K562 (cell line): ENCODE data around the gene MYOM1. TPM values are rescaled to one million over a fixed set of nuclear protein-coding genes. Genes with fewer than 3 reads are reported as not detected.

ENCODE experiments used
- ESRRA ChIP-seq: fragments of 450-650 bp; IDR thresholded peaks from 2 replicates; pipeline ENCODE4 v1.6.1; 2014; ENCODE audit warnings: low read depth, mild to moderate bottlenecking, moderate library complexity, borderline replicate concordance
- FOS ChIP-seq: IDR thresholded peaks from 3 replicates; pipeline ENCODE4 v1.6.1; 2011; ENCODE audit not compliant: insufficient read length; ENCODE audit errors: extremely low read depth
- GMEB1 ChIP-seq: fragments of 250-450 bp; sonication (Bioruptor Pico); IDR thresholded peaks from 2 replicates; pipeline ENCODE4 v1.4.0; 2020; ENCODE audit warnings: mild to moderate bottlenecking
- KDM2B ChIP-seq: fragments of 250-450 bp; sonication (Bioruptor Pico); IDR thresholded peaks from 2 replicates; pipeline ENCODE4 v1.8.0; 2021; ENCODE audit warnings: mild to moderate bottlenecking, moderate library complexity
- PRMT5 ChIP-seq: sonication (generic); formaldehyde crosslinking; IDR thresholded peaks from 2 replicates; pipeline ENCODE4 v1.5.0; 2020; ENCODE audit warnings: missing genetic modification reagents
- RFX1 ChIP-seq: fragments of 450-650 bp; IDR thresholded peaks from 2 replicates; pipeline ENCODE4 v1.6.1; 2016; ENCODE audit warnings: mild to moderate bottlenecking, moderate library complexity
- TRIM25 ChIP-seq: fragments of 450-650 bp; IDR thresholded peaks from 2 replicates; pipeline ENCODE4 v1.7.0; 2016; ENCODE audit warnings: borderline replicate concordance
- ZNF217 ChIP-seq: sonication (generic); formaldehyde crosslinking; IDR thresholded peaks from 2 replicates; pipeline ENCODE4 v1.8.0; 2022; ENCODE audit warnings: mild to moderate bottlenecking, missing genetic modification reagents
- ZNF639 ChIP-seq, 2 experiments: fragments of 200-800 bp in 1 of 2; sonication (Bioruptor generic) in 1 of 2; sonication (generic) in 1 of 2; formaldehyde crosslinking in 1 of 2; IDR thresholded peaks in 1 of 2; conservative IDR thresholded peaks in 1 of 2; 2 replicates each; pipeline versions ENCODE4 v1.5.0 to v1.6.1; 2016 to 2020; ENCODE audit warnings: missing compliant biosample characterization in 1 of 2, missing genetic modification characterization in 1 of 2, missing genetic modification reagents in 1 of 2
- ZNF75A ChIP-seq: fragments of 450-650 bp; formaldehyde crosslinking; IDR thresholded peaks from 2 replicates; pipeline ENCODE4 v1.4.0; 2020; ENCODE audit warnings: mild to moderate bottlenecking
- polyA plus RNA-seq, 8 experiments: library from polyadenylated mRNA; depleted of rRNA in 4 of 8; stranded (reverse) in 5 of 8; unstranded in 3 of 8; fragments of >200 nt; fragmentation: Nextera tagmentation in 2 of 8; fragmentation: Illumina TruSeq in 1 of 8; extraction: Ambion mirVana in 2 of 8; extraction: Trizol in 1 of 8; gene quantifications; 2 replicates each; pipeline versions ENCODE4 v1.2.1 to v1.2.3, GENCODE V29; 2011 to 2014; ENCODE audit warnings: inconsistent platforms in 1 of 8, missing spikeins in 1 of 8
- total RNA-seq, 7 experiments: library from RNA; depleted of rRNA in 6 of 7; stranded (reverse); fragments of >200 nt in 6 of 7; fragmentation: Illumina TruSeq in 2 of 7; extraction: Trizol in 2 of 7; gene quantifications; 2 replicates each; pipeline versions ENCODE4 v1.2.1 to v1.2.3, GENCODE V29; 2011 to 2021; ENCODE audit warnings: low replicate concordance in 1 of 7
- TF ChIP-seq, protein P1 (sequence below): sonication (generic); formaldehyde crosslinking; IDR thresholded peaks from 2 replicates; pipeline ENCODE4 v1.8.1; 2023; ENCODE audit warnings: missing genetic modification reagents, mild to moderate bottlenecking, borderline replicate concordance
- TF ChIP-seq, protein P2 (sequence below), 2 experiments: fragments of 150-350 bp in 1 of 2; IDR thresholded peaks; 2 replicates each; pipeline ENCODE4 v1.6.1; 2012 to 2016; ENCODE audit warnings: low read depth in 2 of 2, low read length in 2 of 2, mild to moderate bottlenecking in 1 of 2, moderate library complexity in 1 of 2

The MYOM1 gene
- total and polyA plus RNA-seq, 9 of the 15 experiments (the other 6 are each of a cell fraction or from before 2014, with no cell fraction given): 0.01 to 0.62 (median 0.25) TPM

GRCh38 chr18:3262234-3263131 lies 42.7 kb upstream of the MYOM1 start (continued):
- no peak for TF ChIP-seq ZNF639 (CRISPR knock-in tag; conservative IDR thresholded peaks at IDR 0.05 in 1 of 2, IDR thresholded peaks at IDR 0.05 in 1 of 2)
- no peak for TF ChIP-seq TRIM25
- no peak for TF ChIP-seq FOS
- no peak for TF ChIP-seq KDM2B (CRISPR knock-in tag)
- no peak for TF ChIP-seq GMEB1 (CRISPR knock-in tag)
- TF ChIP-seq, protein P1, sequence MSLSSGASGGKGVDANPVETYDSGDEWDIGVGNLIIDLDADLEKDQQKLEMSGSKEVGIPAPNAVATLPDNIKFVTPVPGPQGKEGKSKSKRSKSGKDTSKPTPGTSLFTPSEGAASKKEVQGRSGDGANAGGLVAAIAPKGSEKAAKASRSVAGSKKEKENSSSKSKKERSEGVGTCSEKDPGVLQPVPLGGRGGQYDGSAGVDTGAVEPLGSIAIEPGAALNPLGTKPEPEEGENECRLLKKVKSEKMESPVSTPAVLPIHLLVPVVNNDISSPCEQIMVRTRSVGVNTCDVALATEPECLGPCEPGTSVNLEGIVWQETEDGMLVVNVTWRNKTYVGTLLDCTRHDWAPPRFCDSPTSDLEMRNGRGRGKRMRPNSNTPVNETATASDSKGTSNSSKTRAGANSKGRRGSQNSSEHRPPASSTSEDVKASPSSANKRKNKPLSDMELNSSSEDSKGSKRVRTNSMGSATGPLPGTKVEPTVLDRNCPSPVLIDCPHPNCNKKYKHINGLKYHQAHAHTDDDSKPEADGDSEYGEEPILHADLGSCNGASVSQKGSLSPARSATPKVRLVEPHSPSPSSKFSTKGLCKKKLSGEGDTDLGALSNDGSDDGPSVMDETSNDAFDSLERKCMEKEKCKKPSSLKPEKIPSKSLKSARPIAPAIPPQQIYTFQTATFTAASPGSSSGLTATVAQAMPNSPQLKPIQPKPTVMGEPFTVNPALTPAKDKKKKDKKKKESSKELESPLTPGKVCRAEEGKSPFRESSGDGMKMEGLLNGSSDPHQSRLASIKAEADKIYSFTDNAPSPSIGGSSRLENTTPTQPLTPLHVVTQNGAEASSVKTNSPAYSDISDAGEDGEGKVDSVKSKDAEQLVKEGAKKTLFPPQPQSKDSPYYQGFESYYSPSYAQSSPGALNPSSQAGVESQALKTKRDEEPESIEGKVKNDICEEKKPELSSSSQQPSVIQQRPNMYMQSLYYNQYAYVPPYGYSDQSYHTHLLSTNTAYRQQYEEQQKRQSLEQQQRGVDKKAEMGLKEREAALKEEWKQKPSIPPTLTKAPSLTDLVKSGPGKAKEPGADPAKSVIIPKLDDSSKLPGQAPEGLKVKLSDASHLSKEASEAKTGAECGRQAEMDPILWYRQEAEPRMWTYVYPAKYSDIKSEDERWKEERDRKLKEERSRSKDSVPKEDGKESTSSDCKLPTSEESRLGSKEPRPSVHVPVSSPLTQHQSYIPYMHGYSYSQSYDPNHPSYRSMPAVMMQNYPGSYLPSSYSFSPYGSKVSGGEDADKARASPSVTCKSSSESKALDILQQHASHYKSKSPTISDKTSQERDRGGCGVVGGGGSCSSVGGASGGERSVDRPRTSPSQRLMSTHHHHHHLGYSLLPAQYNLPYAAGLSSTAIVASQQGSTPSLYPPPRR (CRISPR knock-in tag): no peak
- no peak for TF ChIP-seq ZNF75A (CRISPR knock-in tag)
- TF ChIP-seq, protein P2, sequence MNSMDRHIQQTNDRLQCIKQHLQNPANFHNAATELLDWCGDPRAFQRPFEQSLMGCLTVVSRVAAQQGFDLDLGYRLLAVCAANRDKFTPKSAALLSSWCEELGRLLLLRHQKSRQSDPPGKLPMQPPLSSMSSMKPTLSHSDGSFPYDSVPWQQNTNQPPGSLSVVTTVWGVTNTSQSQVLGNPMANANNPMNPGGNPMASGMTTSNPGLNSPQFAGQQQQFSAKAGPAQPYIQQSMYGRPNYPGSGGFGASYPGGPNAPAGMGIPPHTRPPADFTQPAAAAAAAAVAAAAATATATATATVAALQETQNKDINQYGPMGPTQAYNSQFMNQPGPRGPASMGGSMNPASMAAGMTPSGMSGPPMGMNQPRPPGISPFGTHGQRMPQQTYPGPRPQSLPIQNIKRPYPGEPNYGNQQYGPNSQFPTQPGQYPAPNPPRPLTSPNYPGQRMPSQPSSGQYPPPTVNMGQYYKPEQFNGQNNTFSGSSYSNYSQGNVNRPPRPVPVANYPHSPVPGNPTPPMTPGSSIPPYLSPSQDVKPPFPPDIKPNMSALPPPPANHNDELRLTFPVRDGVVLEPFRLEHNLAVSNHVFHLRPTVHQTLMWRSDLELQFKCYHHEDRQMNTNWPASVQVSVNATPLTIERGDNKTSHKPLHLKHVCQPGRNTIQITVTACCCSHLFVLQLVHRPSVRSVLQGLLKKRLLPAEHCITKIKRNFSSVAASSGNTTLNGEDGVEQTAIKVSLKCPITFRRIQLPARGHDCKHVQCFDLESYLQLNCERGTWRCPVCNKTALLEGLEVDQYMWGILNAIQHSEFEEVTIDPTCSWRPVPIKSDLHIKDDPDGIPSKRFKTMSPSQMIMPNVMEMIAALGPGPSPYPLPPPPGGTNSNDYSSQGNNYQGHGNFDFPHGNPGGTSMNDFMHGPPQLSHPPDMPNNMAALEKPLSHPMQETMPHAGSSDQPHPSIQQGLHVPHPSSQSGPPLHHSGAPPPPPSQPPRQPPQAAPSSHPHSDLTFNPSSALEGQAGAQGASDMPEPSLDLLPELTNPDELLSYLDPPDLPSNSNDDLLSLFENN (IDR thresholded peaks at IDR 0.05; ENCODE audit: low read depth in 2 of 2, low read length in 2 of 2): no peak
- no peak for TF ChIP-seq ESRRA
- no peak for TF ChIP-seq PRMT5 (CRISPR knock-in tag)
- no peak for TF ChIP-seq ZNF217 (CRISPR knock-in tag)
- TF ChIP-seq RFX1: no peak
